Activated gamma-delta T cell treated with anti-CD3 and anti-CD28 coated beads, Interleukin-2, amount 50 U/mL, for 16 hours (primary cell): ENCODE results near the gene POSTN.

Experiments
- DNase-seq: peaks from one replicate; pipeline ENCODE4 v3.0.0-alpha.2; 2020; ENCODE audit warnings: low read depth

Gene POSTN

GRCh38 chr13:37598597-37598996 is at the start of gene POSTN:
Gene POSTN (minus strand): TSS chr13:37598768. CDS start chr13:37598726, 42 bp downstream.
- no peak for DNase-seq

GRCh38 chr13:37647031-37647650 is 48.6 kb upstream of the POSTN start:
- no peak for DNase-seq

- no peak for DNase-seq
These were observed 48.0 kb upstream of the POSTN start for GRCh38 chr13:37646531-37646930.

GRCh38 chr13:37645181-37645740 is 46.7 kb upstream of the POSTN start:
- DNase-seq: no peak

GRCh38 chr13:37641391-37641790 is 42.8 kb upstream of the POSTN start:
- DNase-seq: no peak

GRCh38 chr13:37640499-37640898 is 41.9 kb upstream of the POSTN start:
- DNase-seq: no peak

GRCh38 chr13:37636701-37637100 is 38.1 kb upstream of the POSTN start:
- no peak for DNase-seq

- no peak for DNase-seq
These were observed 33.7 kb upstream of the POSTN start for GRCh38 chr13:37632294-37632693.

GRCh38 chr13:37627428-37627827 is 28.9 kb upstream of the POSTN start:
- DNase-seq: no peak

- DNase-seq: no peak
These were observed 23.3 kb upstream of the POSTN start for GRCh38 chr13:37621811-37622361.

GRCh38 chr13:37618554-37618953 is 20.0 kb upstream of the POSTN start:
- no peak for DNase-seq

GRCh38 chr13:37617173-37617572 is 18.6 kb upstream of the POSTN start:
- no peak for DNase-seq

- no peak for DNase-seq
These were observed 17.6 kb upstream of the POSTN start for GRCh38 chr13:37616131-37616530.

GRCh38 chr13:37615276-37615675 is 16.7 kb upstream of the POSTN start:
- DNase-seq: no peak

- no peak for DNase-seq
These were observed 15.1 kb upstream of the POSTN start for GRCh38 chr13:37613638-37614037.

- no peak for DNase-seq
These were observed 14.7 kb upstream of the POSTN start for GRCh38 chr13:37613236-37613635.

GRCh38 chr13:37608750-37609339 is 10.3 kb upstream of the POSTN start:
- DNase-seq: no peak

GRCh38 chr13:37602733-37603381 is 4.3 kb upstream of the POSTN start:
- no peak for DNase-seq

GRCh38 chr13:37601648-37602440 is 3.3 kb upstream of the POSTN start:
- DNase-seq: no peak

- DNase-seq: no peak
These were observed 951 bp upstream of the POSTN start for GRCh38 chr13:37599519-37599918.

- DNase-seq: no peak
These were observed 1.0 kb downstream of the POSTN start for GRCh38 chr13:37597477-37598025.

GRCh38 chr13:37596805-37597204 is 1.8 kb downstream of the POSTN start:
- no peak for DNase-seq
